HG02973 (cell line): ENCODE data around the gene SP1.
A peak's percentile ranks its signal among the peaks of the same experiment; 100 is the strongest.
"Not testable (repeated sequence)": the region's sequence is repeated elsewhere in the genome, so short reads cannot be mapped to it uniquely, and the experiment has no call there.

ENCODE experiments used
- ATAC-seq: cut with Tn5 transposase; IDR thresholded peaks from one replicate; pipeline ENCODE4 v1.9.1; 2021; ENCODE audit warnings: moderate library complexity; ENCODE audit not compliant: unreplicated experiment

Gene SP1

GRCh38 chr12:53358836-53359419 lies 21.0 kb upstream of the SP1 start:
- no peak for ATAC-seq

- ATAC-seq = not testable (repeated sequence)
Measured at GRCh38 chr12:53361638-53362037, 18.3 kb upstream of the SP1 start.

GRCh38 chr12:53365245-53365904 lies 14.6 kb upstream of the SP1 start:
- no peak for ATAC-seq

DNA sequence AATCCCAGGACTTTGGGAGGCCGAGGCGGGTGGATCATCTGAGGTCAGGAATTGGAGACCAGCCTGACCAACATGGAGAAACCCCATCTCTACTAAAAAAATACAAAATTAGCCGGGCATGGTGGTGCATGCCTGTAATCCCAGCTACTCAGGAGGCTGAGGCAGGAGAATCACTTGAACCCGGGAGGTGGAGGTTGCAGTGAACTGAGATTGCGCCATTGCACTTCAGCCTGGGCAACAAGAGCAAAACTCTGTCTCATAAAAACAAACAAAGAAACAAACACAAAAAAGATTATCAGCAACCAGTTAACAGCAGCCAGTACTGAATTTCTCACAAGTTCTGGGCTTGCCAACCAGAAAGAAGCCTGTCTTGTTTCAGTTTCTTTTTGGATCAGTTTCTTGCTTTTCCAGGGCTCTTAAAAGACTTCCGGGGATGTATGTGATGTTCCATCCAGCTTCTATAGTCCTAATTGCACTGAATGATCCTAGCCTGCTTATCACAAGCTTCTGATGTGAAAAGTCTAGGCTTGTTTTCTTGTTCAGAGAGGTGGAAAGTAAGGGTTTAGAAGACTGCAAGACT lies 6.3 kb upstream of the SP1 start:
- not testable (repeated sequence) for ATAC-seq

DNA sequence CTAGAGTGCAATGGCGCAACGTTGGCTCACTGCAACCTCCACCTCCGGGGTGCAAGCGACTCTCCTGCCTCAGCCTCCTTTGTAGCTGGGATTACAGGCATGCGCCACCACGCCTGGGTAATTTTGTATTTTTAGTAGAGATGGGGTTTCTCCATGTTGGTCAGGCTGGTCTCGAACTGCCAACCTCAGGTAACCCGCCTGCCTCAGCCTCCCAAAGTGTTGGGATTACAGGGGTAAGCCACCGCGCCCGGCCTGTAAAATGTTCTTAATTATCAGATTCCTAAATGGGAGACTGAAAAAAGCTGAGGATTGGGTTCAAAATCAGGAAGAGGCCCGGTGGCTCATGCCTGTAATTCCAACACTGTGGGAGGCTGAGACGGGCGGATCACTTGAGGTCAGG lies 5.7 kb upstream of the SP1 start:
- not testable (repeated sequence) for ATAC-seq

DNA sequence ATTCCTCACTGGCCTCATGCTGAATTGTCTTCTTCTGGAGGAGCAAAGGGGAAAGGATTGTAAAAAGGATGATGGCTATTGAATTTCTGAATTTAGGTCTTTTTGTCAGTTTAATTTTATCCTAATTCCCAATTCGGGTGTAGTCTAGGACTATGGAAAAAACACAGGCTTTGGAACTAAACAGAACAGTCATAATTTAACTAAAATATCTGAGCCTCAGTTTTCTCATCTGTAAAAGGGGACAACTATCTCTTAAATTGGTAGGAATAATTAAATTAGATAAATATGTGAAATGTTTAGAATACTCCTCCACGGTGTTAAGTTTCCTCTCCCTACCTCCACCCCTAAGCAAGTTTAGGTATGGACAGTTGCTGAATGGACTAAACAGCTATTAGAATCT lies 3.2 kb upstream of the SP1 start:
- no peak for ATAC-seq

DNA sequence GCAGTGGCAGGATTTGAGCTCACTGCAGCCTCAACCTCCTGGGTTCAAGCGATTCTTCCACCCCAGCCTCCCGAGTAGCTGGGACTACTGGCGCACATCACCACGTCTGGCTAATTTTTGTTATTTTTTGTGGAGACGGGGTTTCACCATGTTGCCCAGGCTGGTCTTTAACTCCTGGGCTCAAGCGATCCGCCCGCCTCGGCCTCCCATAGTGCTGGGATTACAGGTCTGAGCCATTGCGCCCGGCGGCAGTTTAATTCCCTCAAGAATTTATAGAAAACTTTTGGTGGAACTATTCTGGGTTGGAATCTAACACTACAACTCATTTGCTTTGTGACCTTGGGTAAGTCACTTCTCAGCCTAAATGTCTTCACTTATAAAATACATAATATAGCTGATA lies 1.8 kb upstream of the SP1 start:
- ATAC-seq = no peak

DNA sequence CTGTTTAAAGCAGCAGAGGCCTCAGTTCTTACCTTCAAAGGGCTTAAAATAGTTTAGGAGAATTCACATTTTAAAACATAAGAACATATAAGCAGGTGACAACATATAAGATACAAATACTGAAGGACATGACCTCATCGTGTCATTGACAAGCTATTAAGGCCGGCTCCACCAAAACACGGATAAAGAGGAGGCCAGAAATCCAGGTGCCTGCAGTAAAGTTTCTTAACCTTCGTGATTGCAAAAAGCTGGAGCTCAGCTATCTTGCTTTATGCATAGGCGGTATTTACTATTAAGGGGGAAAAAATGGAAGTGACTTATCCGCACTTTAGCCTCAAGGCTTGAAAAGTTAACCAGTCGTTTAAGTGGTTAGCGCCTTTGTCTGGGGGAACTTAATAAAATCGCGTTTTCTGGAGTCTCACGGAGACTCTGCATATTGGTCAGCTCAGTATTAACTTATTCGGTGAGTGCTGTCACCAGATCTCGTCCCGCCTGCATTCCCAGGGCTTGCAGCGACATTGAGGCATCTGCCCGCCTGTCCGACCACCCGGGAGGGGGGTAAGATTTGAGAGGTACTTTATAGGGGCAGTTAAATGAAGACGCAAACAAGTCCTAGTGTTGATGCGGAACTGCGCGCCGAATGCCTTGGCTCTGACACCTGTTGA lies 1.1 kb upstream of the SP1 start:
- ATAC-seq = no peak

DNA sequence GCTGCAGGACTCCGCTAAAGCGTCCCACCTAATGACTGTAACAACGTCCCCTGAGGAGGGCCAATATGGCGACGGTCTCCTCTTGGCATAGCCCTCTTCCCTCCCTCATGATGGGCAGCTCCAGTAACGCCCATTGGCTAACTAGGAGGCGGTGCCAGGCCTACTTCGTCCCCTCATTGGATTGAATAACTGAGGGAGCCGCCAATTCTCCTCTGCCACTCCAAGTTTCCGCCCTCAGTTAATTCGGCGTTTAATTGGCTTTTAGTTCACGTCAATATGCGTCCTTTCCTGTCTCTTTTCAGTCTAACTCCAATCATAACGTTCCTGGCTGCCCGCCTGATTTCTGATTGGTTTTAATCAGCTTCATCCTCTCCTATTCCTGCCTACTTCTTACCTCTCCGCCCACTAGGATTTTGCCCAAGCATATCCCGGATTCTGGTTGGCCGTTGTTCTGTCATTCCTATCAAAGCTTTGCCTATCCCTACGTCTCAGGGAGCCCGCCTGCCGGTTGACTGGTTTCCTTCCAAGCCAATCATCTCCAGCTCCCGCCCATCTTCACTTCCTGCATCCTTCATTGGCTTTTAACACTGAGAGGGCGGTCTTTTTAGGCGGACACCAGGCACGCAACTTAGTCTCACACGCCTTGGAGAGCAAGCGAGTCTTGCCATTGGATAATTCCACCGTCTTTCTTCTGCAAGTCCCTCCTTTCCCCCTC lies 430 bp upstream of the SP1 start:
- ATAC-seq = peak; percentile 64

- ATAC-seq = no peak
Measured at GRCh38 chr12:53380794-53381730, 1.1 kb downstream of the SP1 start.

- no peak for ATAC-seq
Measured at GRCh38 chr12:53381731-53382630, 2.0 kb downstream of the SP1 start.

DNA sequence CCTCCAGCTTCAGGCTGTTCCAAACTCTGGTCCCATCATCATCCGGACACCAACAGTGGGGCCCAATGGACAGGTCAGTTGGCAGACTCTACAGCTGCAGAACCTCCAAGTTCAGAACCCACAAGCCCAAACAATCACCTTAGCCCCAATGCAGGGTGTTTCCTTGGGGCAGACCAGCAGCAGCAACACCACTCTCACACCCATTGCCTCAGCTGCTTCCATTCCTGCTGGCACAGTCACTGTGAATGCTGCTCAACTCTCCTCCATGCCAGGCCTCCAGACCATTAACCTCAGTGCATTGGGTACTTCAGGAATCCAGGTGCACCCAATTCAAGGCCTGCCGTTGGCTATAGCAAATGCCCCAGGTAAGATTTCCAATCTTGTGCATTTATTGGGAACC lies 3.3 kb downstream of the SP1 start:
- no peak for ATAC-seq

DNA sequence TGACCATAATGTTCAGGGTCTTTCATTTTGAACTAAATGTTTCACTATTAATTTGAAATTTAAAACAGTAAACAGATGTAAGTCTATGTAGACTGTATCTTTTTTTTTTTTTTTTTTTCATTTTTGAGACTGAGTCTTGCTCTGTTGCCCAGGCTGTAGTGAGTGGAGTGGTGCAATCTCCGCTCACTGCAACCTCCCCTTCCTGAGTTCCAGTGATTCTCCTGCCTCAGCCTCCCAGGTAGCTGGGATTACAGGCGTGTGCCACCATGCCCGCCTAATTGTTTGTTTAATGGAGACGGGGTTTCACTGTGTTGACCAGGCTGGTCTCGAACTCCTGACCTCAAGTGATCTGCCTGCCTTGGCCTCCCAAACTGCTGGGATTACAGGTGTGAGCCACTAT lies 6.4 kb downstream of the SP1 start:
- not testable (repeated sequence) for ATAC-seq

- ATAC-seq = no peak
Measured at GRCh38 chr12:53388932-53389331, 9.0 kb downstream of the SP1 start.

GRCh38 chr12:53389702-53390101 lies 9.7 kb downstream of the SP1 start:
- no peak for ATAC-seq

GRCh38 chr12:53391724-53392123 lies 11.7 kb downstream of the SP1 start:
- ATAC-seq = no peak

DNA sequence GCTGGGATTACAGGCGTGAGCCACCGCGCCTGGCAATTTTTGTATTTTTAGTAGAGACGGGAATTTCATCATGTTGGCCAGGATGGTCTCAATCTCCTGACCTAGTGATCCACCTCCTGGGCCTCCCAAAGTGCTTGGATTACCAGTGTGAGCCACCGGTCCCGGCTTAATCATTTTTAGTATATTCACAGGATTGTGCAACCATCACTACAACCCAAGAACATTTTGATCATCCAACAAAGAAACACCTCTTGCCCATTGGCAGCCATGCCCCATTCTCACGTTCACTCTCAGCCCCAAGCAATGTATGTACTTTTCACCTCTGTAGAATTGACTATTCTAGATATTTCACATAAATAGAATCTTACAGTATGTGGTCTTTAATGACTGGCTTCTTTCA lies 19.9 kb downstream of the SP1 start:
- ATAC-seq = no peak

- not testable (repeated sequence) for ATAC-seq
Measured at GRCh38 chr12:53402351-53402750, 22.4 kb downstream of the SP1 start.

DNA sequence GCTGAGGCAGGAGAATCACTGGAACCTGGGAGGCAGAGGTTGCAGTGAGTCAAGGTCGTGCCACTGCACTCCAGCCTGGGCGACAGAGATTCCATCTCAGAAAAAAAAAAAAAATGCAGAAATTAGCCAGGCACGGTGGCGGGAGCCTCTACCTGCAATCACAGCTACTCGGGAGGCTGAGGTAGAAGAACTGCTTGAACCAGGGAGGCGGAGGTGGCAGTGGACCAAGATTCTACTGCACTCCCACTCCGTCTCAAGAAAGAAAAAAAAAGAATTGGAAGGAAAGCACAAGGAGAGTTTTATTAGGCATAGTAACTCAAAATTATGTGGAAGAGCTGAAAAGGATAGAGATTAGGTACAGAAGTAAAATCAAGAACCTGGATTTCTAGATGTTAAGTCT lies 22.9 kb downstream of the SP1 start:
- ATAC-seq = no peak
